Activated T-cell treated with anti-CD3 and anti-CD28 coated beads for 4 hours (primary cell): ENCODE measurements around the gene KCNK2.

Experiments
- DNase-seq: peaks from one replicate; pipeline ENCODE4 v3.0.0-alpha.2; 2020

Gene KCNK2

DNA sequence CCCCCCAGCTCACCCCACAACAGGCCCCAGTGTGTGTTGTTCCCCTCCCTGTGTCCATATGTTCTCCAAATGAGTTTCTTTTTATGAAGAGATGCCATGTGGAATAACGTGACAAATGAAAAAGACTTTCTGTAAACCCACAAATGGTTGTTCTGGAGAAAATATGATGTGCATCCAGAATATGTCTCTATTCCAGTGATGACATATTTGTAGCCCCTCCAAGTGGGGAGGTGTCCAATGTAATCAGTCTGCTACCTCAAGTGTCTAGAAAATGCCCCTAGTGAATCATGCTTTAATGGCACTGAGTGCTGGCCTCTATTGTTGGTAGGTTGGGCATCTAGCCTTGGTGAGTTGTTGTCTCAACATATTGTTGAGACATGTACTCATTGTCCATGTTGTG is 179.6 kb downstream of the KCNK2 start:
- no peak for DNase-seq

DNA sequence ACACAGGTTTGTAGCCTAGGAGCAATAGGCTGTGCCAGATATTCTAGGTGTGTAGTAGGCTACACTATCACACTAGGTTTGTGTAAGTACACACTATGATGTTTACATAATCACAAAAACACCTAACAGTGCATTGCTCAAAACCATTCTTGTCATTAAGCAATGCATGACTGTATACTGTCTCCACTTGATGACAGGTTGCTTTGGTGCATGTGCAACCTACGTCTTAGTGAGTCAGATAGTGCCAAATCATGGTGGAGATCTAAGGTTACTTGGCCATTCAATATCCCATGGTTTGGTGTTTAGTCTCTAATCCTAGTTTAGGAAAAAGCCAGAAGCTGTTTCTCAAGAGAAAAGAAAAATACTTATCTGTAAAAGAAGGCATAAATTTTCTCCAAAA is 181.1 kb downstream of the KCNK2 start:
- no peak for DNase-seq

DNA sequence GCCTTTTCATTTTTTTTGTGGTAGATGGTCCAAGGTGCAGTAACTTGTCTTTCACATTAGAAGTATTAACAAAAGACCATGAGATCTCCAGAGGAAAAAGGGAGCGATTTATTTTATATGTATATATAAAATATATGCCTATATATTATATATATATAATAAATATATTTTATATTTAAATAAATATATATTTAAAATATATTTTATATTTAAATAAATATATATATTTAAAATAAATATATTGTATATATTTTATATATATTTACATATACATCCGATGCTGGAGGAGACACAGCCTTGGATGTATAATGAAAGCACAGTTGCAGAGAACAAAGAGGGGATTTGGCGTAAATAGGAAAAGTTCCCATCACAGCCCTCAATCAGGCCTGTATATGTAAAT is 182.1 kb downstream of the KCNK2 start:
- DNase-seq: no peak

DNA sequence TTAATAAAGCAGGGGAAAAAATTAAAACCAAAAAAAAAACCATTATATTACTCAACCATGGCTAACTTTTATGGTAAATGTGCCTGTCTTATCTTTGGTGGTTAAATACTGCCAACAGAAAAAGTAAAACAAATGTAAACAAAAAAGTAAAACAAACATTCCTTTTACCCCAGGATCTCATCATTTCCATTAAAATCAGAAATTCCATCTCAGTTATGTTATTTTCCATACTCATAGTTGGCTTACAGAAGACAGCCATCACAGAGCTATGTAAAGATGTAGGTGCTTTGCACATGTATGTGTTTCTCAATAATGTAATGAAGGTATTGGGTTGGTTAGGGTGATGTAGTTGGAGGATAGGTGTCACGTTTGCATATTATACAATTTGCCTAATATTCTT is 185.0 kb downstream of the KCNK2 start:
- no peak for DNase-seq

DNA sequence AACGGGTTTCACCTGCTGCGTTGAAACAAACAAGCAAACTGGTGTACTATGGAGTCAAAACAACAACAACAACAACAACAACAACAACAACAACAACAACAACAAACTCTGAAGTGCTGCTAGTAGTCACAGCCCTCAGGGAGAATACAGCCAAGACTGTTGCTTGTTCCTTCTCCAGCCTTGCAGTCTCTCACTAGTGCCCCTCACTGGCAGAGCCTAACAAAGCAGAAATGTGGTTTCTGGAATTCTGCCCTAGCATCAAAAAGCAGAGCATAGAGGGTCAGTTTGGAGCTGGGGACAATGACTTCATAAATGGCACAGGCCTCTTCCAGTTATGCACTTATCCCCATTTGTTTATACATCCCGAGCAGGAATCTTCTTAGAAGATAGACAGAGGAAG is 187.4 kb downstream of the KCNK2 start:
- no peak for DNase-seq

DNA sequence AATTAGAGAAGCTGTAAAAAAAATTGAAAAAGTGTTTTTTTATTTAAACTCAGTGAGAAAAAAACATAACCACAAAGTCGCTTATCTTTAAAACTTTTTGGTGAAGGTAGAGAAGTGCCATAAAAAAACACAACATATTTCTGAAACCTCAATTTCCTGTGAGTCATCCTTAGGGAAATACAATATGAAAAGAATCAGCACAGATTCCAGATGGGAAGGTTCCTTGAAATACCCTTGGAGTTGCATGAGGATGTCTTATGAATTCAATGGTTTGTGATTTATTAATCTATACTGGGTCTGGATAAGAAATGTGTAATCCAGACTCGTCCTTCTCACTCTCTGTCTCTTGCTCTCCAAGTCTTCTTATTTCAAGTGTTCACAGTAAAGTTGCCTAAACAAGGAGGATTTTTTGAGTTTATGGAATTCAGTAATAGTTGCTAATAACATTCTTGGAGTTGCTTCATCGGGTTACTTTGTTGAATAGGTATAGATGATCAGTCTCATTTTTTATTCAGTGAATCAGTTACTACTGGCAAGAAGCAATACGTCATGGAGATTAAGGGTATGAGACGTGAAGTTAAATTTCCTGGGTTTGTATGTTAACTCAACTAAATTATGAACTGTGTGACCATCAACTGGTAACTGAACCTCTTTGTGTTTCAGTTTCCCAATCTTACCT is 191.4 kb downstream of the KCNK2 start:
- DNase-seq: no peak

DNA sequence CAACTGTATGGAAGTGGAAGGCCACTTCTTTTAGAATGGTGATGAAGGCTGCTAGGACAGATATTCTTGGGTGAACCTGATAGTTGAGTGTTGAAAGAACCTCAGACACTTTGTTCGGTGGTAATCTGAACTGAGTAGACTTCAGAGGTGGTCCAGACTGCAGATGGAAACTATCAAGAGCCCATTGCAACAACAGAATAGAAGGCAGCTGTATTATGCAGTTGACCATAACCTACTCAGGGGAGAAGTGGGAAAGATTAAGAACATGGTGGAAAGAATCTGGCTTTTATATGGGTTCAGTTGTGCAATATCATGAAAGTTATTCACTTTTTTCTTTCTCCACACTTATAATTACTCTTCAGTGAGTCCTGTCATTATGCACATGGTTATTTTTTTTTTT is 194.0 kb downstream of the KCNK2 start:
- DNase-seq: no peak

DNA sequence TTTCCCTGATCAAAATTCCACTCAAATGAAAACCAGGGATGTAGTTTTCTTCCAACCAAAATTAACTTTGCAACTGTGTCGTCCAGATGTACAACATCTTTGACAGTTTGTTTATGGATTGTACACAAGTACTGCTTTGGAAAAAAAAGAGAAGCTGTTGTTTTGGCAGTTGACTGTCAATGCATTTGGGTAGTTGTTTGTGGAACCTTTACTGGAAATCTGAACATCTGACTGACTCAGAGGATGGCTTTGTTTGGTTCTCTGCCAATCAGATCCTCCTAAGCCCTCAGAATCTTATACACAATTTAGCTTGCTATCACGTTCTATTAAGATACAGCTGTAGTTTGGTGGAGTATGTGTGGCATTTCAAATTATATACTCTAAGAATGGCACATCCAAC is 195.0 kb downstream of the KCNK2 start:
- no peak for DNase-seq

DNA sequence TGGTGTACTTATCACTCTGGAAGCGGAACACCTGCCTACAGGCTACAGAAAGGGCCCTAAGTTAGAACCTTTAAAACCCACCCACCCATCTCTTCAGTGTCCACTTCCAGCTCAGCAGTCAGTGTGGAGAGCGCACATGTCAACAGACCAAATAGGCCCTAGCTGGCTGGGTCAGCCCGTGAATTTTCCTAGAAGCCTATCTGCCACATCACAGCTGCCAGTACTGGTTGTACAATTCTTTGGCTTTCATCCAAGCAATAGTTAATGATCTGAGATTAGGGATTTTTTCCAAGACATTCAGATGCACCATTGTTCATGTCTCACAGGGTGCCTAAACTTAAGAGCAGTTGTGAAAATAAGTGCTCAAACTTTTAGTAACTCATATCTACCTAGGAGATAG is 197.1 kb downstream of the KCNK2 start:
- no peak for DNase-seq

DNA sequence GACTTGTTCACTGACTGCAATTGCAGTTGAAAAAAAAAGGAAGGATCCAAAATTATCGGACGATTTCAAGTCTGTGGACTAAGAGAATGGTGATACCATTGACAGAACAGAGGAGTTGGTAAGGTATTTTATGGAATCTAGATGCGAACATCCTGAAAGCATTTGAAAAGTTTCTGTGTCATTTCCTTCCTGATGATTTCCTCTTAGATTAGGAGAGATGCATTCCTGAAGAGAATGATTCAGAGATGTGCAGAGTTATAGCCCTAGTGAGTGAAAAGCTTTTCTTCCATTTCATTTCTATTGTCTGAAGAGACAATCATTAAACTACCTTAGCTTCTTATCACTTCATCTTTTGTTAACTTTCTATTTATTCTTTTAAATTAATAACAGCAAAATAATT is 200.0 kb downstream of the KCNK2 start:
- DNase-seq: no peak

DNA sequence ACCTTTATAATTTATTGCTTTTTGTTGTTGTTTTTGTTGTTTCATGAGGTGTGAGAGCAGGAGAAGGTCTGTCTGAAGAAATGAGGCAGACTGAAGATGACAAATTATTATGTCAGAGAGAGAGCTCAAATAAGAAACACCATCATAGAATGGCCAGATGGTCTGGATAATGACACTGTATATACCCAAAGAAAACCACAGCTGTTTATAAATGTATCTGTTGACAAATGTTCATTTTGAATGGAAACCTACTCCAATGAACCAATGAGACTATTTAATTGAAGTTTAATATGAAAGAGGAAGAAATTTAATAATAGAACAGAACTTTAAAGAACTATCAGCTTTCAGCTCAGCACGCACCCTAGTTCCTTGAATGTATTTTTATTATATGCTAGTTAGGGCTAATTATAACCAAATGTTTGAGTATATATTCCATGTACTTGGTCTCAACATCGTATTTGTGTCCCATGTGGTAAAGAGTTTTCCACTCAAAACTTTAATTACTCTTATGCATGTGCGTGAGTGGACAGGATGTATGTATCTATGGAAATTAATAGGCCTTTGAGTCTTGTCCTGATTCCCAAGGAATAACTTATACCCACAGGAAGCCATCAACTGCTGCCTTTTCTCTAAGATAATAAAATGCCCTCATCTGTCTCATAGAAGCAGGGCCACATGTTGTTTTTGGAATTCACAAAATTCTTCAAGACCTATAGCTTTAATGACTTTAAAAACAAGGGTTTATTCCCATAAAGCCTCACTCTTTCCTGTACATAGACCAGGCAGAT is 202.7 kb downstream of the KCNK2 start:
- DNase-seq: no peak
